IPS-18c (cell line): ENCODE data around the gene ARHGEF28.

ENCODE experiments used
- H3K4me3 ChIP-seq: 2 replicates; pipeline ENCODE4 v1.7.0; 2013; ENCODE audit warnings: low read depth, mild to moderate bottlenecking, low read length, moderate library complexity; ENCODE audit not compliant: insufficient read depth
- H3K9me3 ChIP-seq: one replicate; pipeline ENCODE4 v1.6.1; 2013; ENCODE audit warnings: mild to moderate bottlenecking, low read length, moderate library complexity; ENCODE audit not compliant: control insufficient read depth, insufficient read depth

Gene ARHGEF28

DNA sequence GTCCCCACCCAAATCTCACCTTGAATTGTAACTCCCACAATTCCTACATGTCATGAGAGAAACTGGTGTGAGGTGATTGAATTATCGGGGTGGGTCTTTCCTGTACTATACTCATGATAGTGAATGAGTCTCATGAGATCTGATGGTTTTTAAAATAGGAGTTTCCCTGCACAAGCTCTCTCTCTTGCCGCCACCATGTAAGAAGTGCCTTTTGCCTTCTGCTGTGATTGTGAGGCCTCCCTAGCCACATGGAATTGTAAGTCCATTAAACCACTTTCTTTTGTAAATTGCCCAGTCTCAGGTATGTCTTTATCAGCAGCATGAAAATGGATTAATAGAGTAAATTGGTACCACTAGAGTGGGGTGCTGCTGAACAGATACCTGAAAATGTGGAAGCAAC is 140.9 kb downstream of the ARHGEF28 start:
- Histone ChIP-seq H3K4me3 (no peak overlapping the region), H3K9me3 (no peaks in the 10 kb centered on the region)

DNA sequence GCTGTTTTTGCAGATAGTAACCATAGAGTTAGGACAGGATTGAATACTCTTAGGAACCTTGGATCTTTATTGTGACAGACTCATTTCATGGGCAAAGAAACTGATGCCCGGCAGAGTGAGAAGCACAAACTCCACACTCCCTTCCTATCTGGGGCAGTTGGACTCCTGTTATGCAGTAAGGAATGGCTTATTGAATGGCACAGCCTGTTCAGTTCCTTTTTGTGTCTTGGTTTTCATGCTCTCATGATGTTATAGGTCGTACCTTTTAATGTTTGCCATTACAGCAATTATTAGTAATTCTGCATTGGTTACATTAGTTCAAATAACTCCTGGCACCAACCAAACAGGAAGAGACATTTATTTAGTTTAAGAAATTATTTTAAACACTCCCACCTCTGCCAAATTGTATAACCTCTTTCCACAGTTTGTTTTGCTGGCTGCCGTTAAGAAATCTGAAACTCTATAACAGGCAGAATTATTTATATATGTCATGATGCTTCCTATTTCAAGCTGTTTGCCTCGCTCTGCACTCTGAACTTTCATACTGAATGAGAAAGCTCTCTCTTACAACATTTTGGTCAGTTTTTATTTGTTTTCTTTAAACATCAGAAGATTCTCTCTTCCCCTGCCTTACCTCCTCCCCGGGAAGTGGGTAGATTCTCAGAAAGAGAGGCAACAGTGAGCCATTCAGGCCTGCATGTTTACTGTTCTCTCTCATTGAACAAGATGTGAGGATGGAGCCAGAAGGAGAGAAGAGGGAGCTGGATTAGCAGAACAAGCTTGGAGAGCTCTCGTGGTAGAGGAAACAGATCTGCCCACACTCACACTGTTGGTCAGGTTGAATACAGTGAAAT is 144.4 kb downstream of the ARHGEF28 start:
- no peak overlapping the region for H3K4me3 ChIP-seq

DNA sequence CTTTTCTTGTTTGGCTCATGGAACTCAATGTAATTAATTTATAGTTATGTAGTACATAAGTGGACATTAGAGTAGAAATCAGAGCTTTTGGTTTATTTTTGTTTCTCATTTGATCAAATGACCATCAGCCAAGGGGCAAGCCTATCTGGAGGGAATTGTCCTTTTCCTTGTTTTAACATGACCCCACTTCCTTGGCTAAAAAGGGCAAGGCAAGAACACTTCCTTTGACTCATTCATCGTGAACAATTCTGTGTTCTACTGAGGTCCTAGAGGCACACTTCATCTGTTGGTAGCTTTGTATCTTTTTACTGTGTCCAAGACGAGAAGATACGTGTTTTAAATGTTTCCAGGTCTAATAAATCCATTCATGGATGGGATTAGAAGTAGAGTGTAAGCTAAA is 148.9 kb downstream of the ARHGEF28 start:
- H3K4me3 ChIP-seq: no peak overlapping the region
- peaks cover 2% of the 10 kb centered on the region for H3K9me3 ChIP-seq

More for the DNA sequence above, 144.4 kb downstream of the ARHGEF28 start:
- no peaks in the 10 kb centered on the region for H3K9me3 ChIP-seq

DNA sequence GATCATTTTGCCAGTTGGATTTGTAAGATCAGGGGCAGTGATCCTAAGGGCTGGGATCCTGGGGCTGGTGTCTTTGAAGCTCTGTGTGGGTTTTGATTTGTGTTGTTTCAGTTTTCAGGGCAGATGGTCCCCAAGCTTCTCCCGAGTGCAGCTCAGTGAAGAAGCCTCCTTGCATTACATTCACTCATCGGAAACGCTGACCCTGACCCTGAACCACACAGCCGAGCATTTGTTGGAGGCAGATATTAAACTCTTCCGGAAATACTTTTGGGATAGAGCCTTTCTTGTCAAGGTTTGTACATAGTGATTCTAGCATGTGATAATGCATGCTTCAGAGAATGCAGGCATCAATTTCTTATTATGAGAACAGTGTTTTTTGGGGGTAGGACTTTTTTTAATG is 150.4 kb downstream of the ARHGEF28 start:
- no peak overlapping the region for H3K4me3 ChIP-seq
- H3K9me3 ChIP-seq: peaks cover 2% of the 10 kb centered on the region

DNA sequence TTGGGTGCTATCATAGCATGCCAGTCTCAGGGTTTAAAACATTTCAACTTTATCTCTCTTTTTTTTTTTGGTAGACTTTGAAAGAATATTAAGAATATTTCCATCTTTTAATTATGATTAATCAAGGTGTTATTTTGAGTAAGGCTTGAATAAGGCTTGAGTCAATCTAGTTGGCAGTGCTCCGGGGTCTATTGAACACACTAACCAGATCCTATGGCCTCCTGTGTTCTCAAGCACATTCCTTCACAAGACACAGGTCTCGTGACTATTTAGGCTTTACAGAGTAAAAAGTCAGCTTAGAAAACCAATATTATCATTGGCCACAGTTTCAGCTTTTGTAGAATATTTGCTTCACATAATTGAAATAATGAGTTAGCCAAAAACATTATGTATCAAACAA is 151.2 kb downstream of the ARHGEF28 start:
- H3K9me3 ChIP-seq: peaks cover 2% of the 10 kb centered on the region
- no peak overlapping the region for H3K4me3 ChIP-seq

DNA sequence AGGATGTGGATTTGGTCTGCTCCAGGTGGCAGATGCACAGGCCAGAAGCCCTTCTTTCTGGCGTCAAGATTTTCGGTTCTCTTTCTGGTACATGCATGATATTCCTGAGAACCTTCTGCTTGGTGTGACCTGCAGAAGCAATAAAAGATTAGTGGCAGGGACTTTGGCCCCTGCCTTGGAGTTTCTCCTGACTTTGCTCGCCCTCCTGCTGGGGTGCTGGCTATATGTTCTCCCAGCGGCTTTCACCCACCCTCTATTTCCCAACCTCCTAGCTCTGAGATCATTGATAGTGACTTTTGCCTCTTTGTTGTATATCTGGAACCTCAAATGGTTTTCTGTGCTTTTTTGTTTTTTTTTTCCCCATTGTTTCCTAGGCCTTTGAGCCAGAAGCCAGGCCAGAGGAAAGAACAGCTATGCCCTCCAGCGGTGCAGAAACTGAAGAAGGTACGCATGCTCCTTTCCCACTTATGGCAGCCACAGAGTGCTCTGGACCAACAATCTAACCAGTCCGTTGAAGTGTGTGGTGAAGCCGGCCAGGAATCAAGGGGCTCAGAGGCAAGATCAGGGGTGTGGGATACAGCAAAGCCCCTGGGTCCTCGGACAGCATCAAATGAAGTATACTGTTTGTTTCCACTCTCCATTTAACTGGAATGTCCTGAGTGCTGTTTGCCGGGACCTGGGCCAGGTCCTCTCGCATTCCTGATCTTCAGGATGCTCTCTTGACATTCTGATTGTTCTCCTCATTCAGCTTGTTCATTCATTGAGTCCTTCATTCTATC is 154.5 kb downstream of the ARHGEF28 start:
- H3K4me3 ChIP-seq: no peak overlapping the region

DNA sequence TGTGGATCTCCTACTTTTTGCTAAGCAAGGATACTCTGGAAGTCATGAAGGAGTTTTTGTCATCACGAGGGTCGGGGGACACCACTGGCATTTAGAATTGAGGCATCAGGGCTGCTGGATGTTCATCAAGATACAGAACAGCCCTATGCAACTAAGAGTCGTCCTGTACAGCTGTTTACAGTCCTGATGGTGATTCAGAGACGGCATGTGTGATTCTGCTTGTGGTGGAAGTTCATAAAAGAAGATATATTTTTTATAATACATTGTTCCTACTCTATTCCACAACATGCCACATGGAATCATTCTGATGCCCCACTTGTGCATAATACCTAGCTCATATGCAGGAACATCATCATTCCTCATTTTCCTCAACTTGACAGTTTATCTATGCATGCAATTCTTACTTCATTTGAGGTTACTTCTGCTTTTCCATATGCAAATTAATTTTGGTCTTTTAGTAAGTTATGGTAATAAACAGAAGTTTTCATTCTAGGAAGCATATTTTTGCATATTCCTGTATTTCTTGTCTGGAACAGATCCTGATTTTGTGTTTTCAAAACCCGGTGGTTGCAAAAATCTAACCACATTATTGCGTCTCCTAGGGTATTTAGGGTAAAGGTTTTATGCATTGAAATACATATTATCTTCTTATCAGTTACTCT is 155.2 kb downstream of the ARHGEF28 start:
- H3K9me3 ChIP-seq: peaks cover 2% of the 10 kb centered on the region

More for the DNA sequence above, 154.5 kb downstream of the ARHGEF28 start:
- H3K9me3 ChIP-seq: peaks cover 2% of the 10 kb centered on the region

DNA sequence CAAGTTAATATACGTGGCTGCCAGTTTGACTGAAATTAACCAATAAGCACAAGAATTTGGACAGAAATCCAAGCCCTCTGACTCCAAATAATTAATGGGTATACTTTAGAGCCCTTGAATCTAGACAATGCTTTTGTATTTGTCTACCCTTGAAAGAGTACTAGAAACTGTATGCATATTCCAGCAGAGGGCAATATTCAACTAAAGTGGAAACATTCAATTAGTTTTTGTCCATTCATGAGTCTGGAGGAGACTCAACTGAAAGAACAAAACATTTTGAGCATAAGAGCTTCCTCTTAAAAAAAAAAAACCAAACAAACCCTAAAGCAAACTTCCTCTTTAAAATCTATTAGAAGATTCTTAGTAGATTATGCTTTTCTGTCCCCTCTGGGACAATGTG is 157.8 kb downstream of the ARHGEF28 start:
- Histone ChIP-seq H3K4me3 (no peak overlapping the region), H3K9me3 (no peaks in the 10 kb centered on the region)

More for the DNA sequence above, 155.2 kb downstream of the ARHGEF28 start:
- no peak overlapping the region for H3K4me3 ChIP-seq

DNA sequence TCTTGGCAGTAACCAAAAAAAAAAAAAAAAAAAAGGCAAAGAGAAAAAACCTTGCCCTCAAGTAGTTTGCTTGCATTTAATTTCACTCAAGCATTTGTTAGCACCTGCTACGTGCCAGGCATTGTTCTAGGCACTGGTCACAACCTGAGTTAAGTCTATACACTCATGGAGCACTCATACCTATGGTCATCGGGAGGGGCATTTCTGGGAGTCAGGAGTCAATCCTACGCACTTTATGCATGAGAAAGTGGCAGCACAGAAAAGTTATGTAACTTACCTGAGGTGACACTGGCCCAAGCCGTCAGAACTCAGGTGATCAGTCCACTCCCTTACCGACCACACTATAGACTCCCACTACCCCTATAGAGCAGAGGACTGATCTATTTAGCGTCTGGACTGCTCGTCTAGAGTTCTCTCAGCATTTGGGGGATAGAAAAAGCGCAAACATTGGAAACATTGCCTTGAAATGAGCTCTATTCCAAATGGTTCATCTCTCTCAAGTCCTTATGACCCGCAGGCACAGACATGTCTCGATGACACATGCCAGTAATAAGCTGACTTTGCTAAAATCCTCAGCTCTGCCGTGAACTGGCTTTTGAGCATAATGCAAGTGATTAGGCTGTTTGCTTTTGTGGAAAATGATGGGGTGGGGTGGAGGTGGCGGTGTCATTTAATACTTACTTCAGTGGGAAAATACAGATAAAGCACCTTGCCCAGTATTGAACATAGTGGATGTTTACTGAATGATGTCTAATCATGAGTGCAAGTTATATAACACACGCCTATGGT is 160.2 kb downstream of the ARHGEF28 start:
- H3K9me3 ChIP-seq: no peaks in the 10 kb centered on the region
- no peak overlapping the region for H3K4me3 ChIP-seq

DNA sequence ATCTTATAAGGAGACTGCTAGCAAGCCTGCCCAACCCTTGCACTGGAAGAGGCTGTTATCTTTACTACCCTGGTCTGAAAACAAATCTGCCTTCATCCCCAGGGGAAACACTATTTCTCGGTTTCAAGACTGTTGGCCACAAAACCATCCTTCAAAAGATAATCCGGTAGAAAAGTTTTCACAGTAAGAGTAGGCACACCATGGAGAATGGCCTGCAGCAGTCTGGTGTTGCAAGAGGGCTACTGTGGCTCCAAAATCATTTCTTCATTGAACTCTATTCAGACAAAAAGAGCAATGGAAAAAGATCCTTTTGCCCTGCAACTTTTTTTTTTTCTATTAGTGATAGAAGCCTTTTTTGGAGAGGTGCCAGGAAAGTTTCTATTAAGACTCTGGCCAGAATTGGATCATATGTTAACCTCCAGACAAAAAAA is 163.9 kb downstream of the ARHGEF28 start:
- Histone ChIP-seq H3K9me3 (no peaks in the 10 kb centered on the region), H3K4me3 (no peak overlapping the region)

DNA sequence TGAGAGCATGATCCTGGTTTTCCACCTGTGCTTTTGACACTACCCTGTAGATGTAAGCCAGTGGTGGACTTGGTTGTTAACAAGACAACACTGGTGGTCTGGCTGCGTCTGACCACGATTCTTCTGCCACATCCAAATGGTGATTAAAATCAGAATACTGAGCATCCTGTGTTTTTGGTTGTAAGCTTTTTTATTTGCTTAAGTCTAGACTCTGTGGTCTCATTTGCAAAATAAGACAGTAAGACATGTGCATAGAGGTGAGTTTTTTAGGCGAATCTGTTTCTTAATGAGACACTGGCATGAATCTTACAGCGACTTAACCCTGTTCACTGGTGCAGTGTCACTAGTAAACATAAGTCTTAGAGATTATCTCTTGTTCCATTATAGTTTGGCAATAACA is 165.4 kb downstream of the ARHGEF28 start:
- Histone ChIP-seq H3K9me3 (no peaks in the 10 kb centered on the region), H3K4me3 (no peak overlapping the region)

DNA sequence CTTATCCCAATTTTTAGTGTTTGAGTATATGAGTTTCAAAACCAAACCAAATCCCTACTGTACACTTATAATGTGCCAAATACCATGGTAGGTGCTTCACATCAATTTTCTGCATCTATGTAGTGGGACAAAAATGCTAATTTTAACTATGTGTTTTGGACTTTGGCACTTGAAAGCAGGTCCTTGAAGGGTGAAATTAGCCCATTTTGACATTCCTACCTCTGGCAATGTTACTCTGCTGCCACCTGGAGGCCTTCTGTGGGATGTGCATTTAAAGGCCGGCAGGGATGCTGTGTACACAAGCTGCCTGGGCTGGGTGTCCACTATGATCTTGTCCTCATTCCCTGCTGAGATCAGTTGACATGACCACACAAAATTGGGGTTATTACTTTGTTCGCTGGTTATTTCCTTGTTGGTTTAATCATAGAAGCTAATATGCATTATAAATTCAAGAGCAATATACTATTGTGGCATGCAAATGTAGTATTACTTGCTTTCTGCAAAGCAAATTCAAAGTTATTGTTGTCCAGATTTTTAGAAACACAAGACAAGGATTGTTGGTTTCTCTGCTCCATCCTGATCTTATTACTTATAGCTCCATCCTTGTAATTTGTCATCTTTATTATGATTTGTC is 166.8 kb downstream of the ARHGEF28 start:
- Histone ChIP-seq H3K9me3 (no peaks in the 10 kb centered on the region), H3K4me3 (no peak overlapping the region)

DNA sequence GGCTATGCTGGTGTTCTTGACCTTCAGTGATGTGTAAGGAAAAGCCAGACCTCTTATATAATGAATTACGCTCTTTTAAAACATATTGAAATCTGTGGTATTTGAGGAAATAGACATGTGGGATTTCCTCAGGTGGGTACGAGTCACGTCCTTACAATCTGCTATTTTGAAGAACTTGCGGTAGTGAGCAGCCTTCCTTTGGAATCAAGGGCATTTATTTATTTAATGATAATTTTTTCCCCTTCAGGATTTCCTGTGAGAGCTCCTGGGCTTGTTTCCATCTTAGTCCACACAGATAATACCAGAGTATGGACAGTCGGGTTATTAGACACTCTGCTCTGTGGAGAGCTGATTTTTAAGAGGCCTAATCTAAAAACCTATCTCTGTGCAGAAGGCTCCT is 167.9 kb downstream of the ARHGEF28 start:
- no peaks in the 10 kb centered on the region for H3K9me3 ChIP-seq
- H3K4me3 ChIP-seq: no peak overlapping the region

DNA sequence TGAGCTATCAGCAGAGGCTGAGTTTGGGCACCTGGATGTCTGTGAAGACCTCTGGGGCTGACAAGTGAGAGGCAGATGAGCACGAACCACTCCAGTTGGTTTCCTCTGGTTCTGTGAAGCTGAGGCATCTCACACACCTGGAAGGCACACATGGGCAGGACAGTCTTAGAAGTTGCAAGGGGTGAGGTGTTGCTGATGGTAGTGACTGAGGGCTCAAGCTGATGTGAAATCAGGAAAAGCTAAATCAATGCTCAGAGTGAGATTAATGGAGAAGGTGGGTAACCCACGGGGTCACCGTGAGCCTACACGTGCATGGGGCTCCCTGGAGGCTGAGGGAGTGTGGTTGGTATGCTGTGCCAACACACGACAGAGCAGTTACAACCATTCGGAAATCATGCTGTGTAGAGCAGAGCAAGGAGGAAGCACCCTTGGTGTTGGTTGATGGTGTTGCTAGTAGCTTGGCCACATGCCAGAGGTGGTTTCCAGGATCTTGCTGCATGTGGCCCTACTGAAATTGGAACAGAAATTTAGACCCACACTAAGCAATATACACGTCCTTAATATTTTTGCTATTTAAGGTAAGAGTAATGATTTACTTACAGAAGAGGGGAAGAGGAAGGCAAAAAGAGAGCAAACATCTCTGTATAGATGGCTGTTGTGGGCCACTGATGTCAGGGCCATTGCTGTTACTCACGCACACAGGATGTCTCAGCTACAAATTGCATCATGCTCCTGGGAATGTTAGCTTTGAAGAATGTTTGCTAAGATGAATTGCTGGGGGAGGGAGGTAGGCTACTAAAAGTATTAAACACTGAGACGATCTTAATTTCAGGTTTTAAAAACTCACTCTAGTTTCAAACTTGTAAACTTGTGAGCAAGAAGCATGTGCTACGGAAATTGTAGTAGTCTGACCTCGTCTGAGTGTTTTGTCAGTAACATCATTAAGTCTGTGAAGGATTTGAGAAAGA is 170.5 kb downstream of the ARHGEF28 start:
- no peaks in the 10 kb centered on the region for H3K9me3 ChIP-seq
- no peak overlapping the region for H3K4me3 ChIP-seq

DNA sequence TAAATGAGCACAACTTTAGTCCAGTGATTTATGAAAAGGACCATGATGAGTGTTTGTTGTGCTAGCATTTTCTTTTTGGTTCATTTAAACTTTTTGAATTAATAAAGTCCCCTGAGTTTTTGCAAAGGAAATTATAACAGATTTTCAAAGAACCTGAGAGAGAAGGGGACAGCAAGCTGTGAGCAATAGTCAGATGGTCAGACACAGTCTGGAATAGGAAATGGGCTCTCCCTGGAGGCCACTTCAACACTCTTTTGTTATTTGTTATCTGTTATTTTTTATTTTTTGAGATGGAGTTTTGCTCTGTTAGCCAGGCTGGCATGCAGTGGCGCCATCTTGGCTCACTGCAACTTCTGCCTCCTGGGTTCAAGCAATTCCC is 171.1 kb downstream of the ARHGEF28 start:
- H3K4me3 ChIP-seq: no peak overlapping the region
- H3K9me3 ChIP-seq: no peaks in the 10 kb centered on the region
